Astrocyte (in vitro differentiated cells and primary cell): Measurements from ENCODE around the gene CYP2R1.

Experiments used
- EZH2 ChIP-seq: IDR thresholded peaks from 2 replicates; pipeline ENCODE4 v1.6.1; 2012; ENCODE audit warnings: mild to moderate bottlenecking, low read length, inconsistent platforms; ENCODE audit not compliant: insufficient read depth
- TF ChIP-seq, protein P1 (sequence below): IDR thresholded peaks from 2 replicates; pipeline ENCODE4 v1.5.1; 2011; ENCODE audit warnings: low read depth, mild to moderate bottlenecking, inconsistent platforms, low read length, moderate library complexity; ENCODE audit not compliant: insufficient read depth

DNA sequence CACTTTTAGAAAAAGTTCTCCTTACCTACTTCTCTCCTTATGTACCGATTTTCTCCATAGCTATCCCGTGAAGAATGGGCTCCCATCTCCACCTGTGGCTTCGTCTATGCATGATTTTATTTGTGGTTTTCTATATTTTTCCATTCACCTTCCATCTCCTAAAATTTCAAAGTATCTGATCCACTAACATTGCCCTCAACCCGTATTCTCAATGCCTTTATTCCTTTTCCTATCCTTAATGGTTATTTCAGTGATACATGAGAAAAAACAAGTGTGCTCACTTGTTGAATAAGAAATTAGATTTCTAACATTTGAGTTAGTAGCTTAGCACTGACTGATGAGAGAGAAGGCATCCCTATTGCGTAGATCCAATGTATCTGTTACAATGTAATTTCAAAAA, 16.9 kb downstream of the CYP2R1 start:
- TF ChIP-seq, protein P1, sequence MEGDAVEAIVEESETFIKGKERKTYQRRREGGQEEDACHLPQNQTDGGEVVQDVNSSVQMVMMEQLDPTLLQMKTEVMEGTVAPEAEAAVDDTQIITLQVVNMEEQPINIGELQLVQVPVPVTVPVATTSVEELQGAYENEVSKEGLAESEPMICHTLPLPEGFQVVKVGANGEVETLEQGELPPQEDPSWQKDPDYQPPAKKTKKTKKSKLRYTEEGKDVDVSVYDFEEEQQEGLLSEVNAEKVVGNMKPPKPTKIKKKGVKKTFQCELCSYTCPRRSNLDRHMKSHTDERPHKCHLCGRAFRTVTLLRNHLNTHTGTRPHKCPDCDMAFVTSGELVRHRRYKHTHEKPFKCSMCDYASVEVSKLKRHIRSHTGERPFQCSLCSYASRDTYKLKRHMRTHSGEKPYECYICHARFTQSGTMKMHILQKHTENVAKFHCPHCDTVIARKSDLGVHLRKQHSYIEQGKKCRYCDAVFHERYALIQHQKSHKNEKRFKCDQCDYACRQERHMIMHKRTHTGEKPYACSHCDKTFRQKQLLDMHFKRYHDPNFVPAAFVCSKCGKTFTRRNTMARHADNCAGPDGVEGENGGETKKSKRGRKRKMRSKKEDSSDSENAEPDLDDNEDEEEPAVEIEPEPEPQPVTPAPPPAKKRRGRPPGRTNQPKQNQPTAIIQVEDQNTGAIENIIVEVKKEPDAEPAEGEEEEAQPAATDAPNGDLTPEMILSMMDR: no peak
- no peak for TF ChIP-seq EZH2
